Fibroblast of villous mesenchyme (primary cell): ENCODE results near the gene TRIM27. TPM values are rescaled to one million over a fixed set of nuclear protein-coding genes. Genes with fewer than 3 reads are reported as not detected.

ENCODE experiments used
- DNase-seq: peaks from one replicate; pipeline ENCODE4 v3.0.0-alpha.2; 2010; ENCODE audit warnings: low read depth
- H3K4me3 ChIP-seq: 2 replicates; pipeline ENCODE4 v1.5.1; 2011; ENCODE audit warnings: low read depth, mild to moderate bottlenecking, low read length
- total RNA-seq: library from RNA; depleted of rRNA; stranded (reverse); fragments of >200 nt; gene quantifications from 2 replicates; pipeline ENCODE4 v1.2.3, GENCODE V29; 2012
- TF ChIP-seq, protein P1 (sequence below): IDR thresholded peaks from 2 replicates; pipeline ENCODE4 v1.5.1; 2012; ENCODE audit warnings: low read depth, mild to moderate bottlenecking, low read length; ENCODE audit not compliant: insufficient read depth

The TRIM27 gene
- total RNA-seq, 1 donor: 76.9 TPM

DNA sequence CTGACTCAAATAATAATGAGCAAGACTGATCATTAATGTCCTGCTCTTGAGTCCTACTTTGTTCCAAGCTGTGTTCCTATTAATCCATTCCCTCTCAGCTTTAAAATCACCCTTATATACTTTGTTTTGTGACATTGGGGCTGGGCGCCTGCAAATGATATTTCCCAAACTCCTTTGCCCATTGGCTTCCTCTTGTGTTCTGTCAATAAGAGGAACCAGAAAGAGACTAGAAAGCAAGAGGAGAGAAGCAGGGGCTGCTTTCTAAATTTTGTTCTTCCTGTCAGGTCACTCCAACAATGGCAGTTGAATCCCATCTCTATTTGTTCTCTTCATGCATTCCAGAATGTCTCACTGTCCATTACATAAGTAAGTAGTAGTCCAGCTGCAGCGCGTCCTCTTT, 21.6 kb upstream of the TRIM27 start:
- H3K4me3 ChIP-seq: no peak overlapping the region
- TF ChIP-seq, protein P1, sequence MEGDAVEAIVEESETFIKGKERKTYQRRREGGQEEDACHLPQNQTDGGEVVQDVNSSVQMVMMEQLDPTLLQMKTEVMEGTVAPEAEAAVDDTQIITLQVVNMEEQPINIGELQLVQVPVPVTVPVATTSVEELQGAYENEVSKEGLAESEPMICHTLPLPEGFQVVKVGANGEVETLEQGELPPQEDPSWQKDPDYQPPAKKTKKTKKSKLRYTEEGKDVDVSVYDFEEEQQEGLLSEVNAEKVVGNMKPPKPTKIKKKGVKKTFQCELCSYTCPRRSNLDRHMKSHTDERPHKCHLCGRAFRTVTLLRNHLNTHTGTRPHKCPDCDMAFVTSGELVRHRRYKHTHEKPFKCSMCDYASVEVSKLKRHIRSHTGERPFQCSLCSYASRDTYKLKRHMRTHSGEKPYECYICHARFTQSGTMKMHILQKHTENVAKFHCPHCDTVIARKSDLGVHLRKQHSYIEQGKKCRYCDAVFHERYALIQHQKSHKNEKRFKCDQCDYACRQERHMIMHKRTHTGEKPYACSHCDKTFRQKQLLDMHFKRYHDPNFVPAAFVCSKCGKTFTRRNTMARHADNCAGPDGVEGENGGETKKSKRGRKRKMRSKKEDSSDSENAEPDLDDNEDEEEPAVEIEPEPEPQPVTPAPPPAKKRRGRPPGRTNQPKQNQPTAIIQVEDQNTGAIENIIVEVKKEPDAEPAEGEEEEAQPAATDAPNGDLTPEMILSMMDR: no peak
- DNase-seq: no peak

DNA sequence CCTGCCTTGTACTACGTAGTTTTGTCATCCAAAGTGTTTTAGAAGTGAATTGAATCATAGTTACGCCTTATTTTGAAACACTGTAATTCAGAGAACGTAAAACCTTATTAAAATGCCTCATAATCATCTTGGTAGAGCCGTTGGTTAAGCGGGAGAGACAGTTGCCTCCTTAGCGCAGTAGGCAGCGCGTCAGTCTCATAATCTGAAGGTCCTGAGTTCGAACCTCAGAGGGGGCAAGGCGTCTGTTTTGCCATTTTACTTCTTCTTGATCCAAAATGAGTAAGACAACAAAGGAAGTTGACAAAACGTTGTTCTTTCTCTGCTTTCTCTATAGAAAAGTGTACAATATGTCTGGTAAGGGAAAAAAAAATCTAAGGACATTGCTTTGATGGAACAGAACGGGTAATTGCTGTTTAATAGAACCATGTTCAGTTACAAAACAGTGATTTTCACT, 20.7 kb upstream of the TRIM27 start:
- DNase-seq: peak; percentile 84
- TF ChIP-seq, protein P1: no peak
- H3K4me3 ChIP-seq: peak overlapping the region; percentile 71

DNA sequence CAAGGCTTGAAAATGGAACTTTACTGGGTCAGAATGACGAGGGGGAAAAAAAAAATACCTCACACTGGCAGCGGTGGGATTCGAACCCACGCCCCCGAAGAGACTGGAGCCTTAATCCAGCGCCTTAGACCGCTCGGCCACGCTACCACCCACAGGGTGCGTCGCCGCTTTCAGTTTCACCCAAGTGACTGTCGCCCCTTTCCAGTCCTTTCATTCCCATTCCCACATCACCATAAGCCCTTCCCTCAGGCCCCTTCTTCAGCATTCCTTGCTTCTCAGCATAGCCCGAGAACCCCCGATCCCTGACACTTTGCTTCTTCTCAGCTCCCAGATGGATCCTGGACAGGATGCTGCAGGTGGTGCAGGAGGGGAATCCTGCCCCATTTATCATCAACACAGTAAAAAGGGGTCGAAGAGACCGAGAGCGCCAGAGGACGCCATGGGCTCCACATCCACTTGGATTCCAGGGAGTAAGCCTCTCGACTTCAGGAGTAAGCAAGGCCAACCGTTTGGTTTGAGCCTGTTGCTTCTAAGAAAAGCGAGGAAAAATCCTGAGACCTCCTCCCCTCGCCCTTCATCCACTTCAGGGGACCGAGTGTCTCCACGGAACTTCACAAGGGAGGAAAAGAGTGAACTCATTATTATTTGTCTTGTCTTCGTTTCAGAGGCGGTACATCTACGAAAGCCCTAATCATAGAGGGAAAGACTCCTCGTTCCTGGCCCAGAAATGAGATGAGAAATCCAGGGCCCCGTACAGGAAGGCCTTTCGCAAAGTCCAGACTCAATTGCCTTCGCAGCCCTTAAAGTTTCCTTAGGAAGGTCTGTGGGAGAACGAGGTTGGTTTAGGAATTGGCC, 20.0 kb upstream of the TRIM27 start:
- DNase-seq: peak; percentile 70
- H3K4me3 ChIP-seq: peak overlapping the region; percentile 71
- TF ChIP-seq, protein P1: no peak

DNA sequence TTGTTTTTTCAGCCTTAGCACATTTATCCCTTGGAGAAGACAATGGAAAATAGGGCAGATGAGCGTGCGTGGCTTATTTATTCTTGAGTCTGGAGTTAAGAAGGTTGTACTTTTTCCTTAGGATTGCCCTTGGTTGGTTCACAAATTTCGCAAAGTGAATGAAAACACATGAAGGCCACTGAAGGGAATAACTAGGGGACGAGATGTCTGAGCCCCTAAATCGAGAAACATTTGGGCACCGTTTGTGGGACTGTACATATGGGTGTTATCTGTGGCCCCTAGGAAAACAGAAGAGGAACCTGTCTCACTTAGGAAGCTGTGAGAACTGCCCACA, 19.4 kb upstream of the TRIM27 start:
- no peak for DNase-seq
- TF ChIP-seq, protein P1: no peak
- peak overlapping the region; percentile 71 for H3K4me3 ChIP-seq

DNA sequence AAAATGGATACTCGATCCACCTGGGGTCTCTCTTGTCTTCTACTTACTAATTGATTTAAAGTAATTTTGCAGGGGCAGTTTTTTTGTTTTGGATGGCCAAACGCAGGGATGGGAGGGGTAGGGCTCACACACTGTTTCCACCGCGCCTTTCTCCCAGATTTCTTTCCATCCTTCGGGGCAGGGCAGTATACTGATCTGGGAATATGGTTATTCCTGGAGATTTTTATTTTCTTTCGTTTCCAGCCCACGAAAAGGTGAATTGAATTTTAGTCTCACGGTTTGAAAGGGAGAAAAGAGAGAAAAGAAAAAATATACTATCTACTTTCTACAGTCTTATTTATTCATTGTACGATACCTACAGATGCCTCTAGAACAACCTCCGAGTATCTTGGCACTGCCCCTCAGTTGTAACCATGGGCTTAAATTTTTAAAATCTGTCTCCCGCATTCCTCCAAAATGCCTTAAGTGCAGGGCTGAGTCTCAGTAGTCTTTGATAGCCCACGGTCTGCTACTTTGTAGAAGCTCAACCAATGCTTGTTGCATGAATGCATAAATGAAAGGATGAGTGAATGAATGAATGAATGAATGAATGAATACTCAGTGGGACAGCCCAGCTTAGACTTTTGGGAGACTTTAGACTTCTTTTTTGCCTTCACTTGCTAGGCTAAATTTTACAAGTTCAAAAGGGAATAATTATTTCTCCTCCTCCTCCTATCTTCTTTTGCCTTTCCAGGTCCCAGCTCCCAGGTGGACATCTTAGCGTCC, 18.1 kb upstream of the TRIM27 start:
- peak overlapping the region; percentile 86 for H3K4me3 ChIP-seq
- DNase-seq: no peak
- TF ChIP-seq, protein P1: no peak

DNA sequence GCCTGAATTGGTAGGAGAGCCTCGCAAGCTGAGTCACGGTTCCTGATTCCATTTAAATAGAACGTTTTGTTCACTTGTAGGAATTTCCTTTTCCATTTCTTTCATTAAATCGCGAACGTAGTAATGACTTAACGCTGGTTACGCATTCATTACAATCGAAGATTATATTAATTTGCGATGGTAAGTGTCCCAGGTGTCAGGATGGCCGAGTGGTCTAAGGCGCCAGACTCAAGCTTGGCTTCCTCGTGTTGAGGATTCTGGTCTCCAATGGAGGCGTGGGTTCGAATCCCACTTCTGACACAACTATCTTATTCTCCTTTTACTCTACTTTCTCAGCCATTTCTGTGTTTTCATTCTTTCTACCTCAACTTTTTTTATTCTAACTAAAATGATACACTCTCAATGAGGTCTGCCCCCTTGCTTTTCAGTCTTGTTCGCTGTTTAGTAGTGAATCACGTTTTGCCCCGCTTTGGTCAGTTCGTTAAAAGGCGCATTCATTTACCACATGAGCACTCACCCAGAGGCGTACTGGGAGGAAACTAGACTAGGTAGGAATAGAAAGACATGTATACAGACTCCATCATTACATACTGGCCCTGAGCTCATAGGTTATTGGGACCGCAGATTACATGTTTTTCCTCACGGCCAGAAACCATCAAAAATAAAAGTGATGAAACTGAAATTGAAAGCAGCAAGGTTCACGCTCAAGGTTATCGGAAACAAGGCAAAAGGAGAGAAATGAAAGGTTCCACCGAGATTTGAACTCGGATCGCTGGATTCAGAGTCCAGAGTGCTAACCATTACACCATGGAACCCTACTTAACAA, 17.3 kb upstream of the TRIM27 start:
- peak overlapping the region; percentile 86 for H3K4me3 ChIP-seq
- TF ChIP-seq, protein P1: no peak
- DNase-seq: peak; percentile 86
